WERI-Rb-1 (cell line): Measurements from ENCODE around the gene HIRA.
A peak's percentile ranks its signal among the peaks of the same experiment; 100 is the strongest.

Experiments used
- DNase-seq: peaks from one replicate; pipeline ENCODE4 v3.0.0-alpha.2; 2020
- H3K27ac ChIP-seq: fragments of 250-450 bp; sonication (Bioruptor Pico); 2 replicates; pipeline ENCODE4 v1.5.1; 2020; ENCODE audit warnings: mild to moderate bottlenecking, moderate library complexity
- H3K27me3 ChIP-seq: fragments of 250-450 bp; sonication (Bioruptor Pico); 2 replicates; pipeline ENCODE4 v1.5.1; 2021; ENCODE audit warnings: mild to moderate bottlenecking, low read depth, moderate library complexity; ENCODE audit not compliant: insufficient read depth, severe bottlenecking
- H3K36me3 ChIP-seq: fragments of 250-450 bp; sonication (Bioruptor Pico); 2 replicates; pipeline ENCODE4 v1.5.1; 2020; ENCODE audit warnings: mild to moderate bottlenecking, moderate library complexity
- H3K4me3 ChIP-seq: 2 replicates; pipeline ENCODE4 v1.5.1; 2011; ENCODE audit warnings: low read depth, mild to moderate bottlenecking, control low read depth, low read length
- H3K9me3 ChIP-seq: fragments of 250-450 bp; sonication (Bioruptor Pico); 2 replicates; pipeline ENCODE4 v1.5.1; 2021; ENCODE audit warnings: mild to moderate bottlenecking, moderate library complexity; ENCODE audit not compliant: severe bottlenecking
- TF ChIP-seq, protein P1 (sequence below): IDR thresholded peaks from 2 replicates; pipeline ENCODE4 v1.5.1; 2011; ENCODE audit warnings: low read depth, mild to moderate bottlenecking, control low read depth, inconsistent platforms, low read length

The HIRA gene

DNA sequence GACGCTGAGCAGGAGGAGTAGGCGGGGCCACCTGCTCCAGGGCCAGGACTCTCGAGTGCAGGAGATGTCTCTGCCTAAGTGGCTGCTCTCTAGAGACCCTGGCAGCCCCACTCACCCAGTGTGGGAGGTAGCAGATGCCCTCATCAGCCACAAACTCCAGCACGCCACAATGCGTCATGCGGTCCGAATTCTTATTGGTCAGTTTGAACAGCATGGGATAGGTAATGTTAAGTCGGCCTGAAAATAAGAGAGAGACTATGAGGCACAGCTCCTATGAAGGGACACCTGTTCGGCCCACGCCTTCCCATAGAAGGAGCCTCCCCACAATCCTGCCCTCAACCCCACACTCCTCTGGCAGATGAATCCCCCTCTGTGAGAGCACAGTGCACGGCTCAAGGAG lies 40.0 kb upstream of the HIRA start:
- no peak overlapping the region for H3K4me3 ChIP-seq
- H3K36me3 ChIP-seq, result peaks cover 83% of the 10 kb centered on the region
- DNase-seq, result peak; percentile 62
- TF ChIP-seq, protein P1, sequence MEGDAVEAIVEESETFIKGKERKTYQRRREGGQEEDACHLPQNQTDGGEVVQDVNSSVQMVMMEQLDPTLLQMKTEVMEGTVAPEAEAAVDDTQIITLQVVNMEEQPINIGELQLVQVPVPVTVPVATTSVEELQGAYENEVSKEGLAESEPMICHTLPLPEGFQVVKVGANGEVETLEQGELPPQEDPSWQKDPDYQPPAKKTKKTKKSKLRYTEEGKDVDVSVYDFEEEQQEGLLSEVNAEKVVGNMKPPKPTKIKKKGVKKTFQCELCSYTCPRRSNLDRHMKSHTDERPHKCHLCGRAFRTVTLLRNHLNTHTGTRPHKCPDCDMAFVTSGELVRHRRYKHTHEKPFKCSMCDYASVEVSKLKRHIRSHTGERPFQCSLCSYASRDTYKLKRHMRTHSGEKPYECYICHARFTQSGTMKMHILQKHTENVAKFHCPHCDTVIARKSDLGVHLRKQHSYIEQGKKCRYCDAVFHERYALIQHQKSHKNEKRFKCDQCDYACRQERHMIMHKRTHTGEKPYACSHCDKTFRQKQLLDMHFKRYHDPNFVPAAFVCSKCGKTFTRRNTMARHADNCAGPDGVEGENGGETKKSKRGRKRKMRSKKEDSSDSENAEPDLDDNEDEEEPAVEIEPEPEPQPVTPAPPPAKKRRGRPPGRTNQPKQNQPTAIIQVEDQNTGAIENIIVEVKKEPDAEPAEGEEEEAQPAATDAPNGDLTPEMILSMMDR, result no peak
- H3K27me3 ChIP-seq, result no peaks in the 10 kb centered on the region
- H3K9me3 ChIP-seq, result no peaks in the 10 kb centered on the region
- H3K27ac ChIP-seq, result no peak overlapping the region

DNA sequence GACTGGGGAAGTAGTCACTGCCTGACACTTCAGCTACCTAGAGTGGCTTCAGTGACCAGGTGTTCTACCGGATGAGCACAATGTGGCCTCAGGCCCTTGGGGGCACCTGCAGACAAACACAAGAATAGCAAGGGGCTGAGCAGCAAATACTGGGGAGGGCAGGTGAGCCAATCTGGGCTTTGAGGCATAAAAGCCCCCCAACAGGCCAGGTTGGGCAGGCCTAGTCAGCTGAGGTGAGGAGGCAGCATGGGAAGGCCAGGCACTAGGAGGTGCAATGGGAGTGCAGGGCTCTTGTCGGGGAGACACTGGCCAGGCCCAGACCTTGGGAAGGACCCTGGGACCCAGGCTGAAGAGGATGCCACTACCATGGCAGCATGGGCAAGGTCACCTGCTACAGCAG lies 38.5 kb upstream of the HIRA start:
- TF ChIP-seq, protein P1, result no peak
- no peak overlapping the region for H3K4me3 ChIP-seq
- DNase-seq, result no peak
- H3K27me3 ChIP-seq, result no peaks in the 10 kb centered on the region
- no peaks in the 10 kb centered on the region for H3K9me3 ChIP-seq
- H3K27ac ChIP-seq, result no peak overlapping the region
- H3K36me3 ChIP-seq, result peaks cover 95% of the 10 kb centered on the region

GRCh38 chr22:19469421-19469820 lies 37.9 kb upstream of the HIRA start:
- TF ChIP-seq, protein P1, result no peak
- peaks cover 93% of the 10 kb centered on the region for H3K36me3 ChIP-seq
- no peak for DNase-seq
- H3K27me3 ChIP-seq, result no peaks in the 10 kb centered on the region
- H3K27ac ChIP-seq, result no peak overlapping the region
- H3K9me3 ChIP-seq, result no peaks in the 10 kb centered on the region
- no peak overlapping the region for H3K4me3 ChIP-seq

- no peaks in the 10 kb centered on the region for H3K9me3 ChIP-seq
These were observed 36.4 kb upstream of the HIRA start for GRCh38 chr22:19467912-19468311.

GRCh38 chr22:19466848-19467752 lies 35.6 kb upstream of the HIRA start:
- H3K4me3 ChIP-seq, result no peak overlapping the region
- H3K9me3 ChIP-seq, result no peaks in the 10 kb centered on the region
- H3K36me3 ChIP-seq, result peaks cover 75% of the 10 kb centered on the region
- DNase-seq, result no peak
- TF ChIP-seq, protein P1, result no peak
- H3K27me3 ChIP-seq, result no peaks in the 10 kb centered on the region
- no peak overlapping the region for H3K27ac ChIP-seq

More at GRCh38 chr22:19467912-19468311, 36.4 kb upstream of the HIRA start:
- Histone ChIP-seq H3K4me3 (no peak overlapping the region), H3K27me3 (no peaks in the 10 kb centered on the region), H3K36me3 (peaks cover 83% of the 10 kb centered on the region), H3K27ac (no peak overlapping the region)
- DNase-seq, result no peak
- TF ChIP-seq, protein P1, result no peak
